Measurements from ENCODE around the gene TULP4.

Gene TULP4

GRCh38 chr6:158536084-158536890, 224.0 kb downstream of the TULP4 start (continued):
- TF ChIP-seq, protein P1, sequence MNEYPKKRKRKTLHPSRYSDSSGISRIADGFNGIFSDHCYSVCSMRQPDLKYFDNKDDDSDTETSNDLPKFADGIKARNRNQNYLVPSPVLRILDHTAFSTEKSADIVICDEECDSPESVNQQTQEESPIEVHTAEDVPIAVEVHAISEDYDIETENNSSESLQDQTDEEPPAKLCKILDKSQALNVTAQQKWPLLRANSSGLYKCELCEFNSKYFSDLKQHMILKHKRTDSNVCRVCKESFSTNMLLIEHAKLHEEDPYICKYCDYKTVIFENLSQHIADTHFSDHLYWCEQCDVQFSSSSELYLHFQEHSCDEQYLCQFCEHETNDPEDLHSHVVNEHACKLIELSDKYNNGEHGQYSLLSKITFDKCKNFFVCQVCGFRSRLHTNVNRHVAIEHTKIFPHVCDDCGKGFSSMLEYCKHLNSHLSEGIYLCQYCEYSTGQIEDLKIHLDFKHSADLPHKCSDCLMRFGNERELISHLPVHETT (tag by site-specific recombination; IDR thresholded peaks at IDR 0.05) = no peak
- TF ChIP-seq ZNF341 (tag by site-specific recombination; IDR thresholded peaks at IDR 0.05; ENCODE audit: low read depth) (no peak), ZNF791 (tag by site-specific recombination; IDR thresholded peaks at IDR 0.05) (no peak), ZNF610 (tag by site-specific recombination; IDR thresholded peaks at IDR 0.05; ENCODE audit: borderline replicate concordance) (no peak), ZBTB11 (tag by site-specific recombination; conservative IDR thresholded peaks at IDR 0.05; ENCODE audit: low read depth) (peak; percentile 66), KLF1 (tag by site-specific recombination; IDR thresholded peaks at IDR 0.05) (peak; percentile 98), ZNF623 (tag by site-specific recombination; IDR thresholded peaks at IDR 0.05) (no peak), ZNF184 (tag by site-specific recombination; IDR thresholded peaks at IDR 0.05) (no peak), ZNF449 (tag by site-specific recombination; IDR thresholded peaks at IDR 0.05) (peak; percentile 86), KLF10 (tag by site-specific recombination; IDR thresholded peaks at IDR 0.05) (peak; percentile 58; the same call in 1 of the 2 replicates), KLF16 (tag by site-specific recombination; IDR thresholded peaks at IDR 0.05) (peak; percentile 91), ZNF221 (tag by site-specific recombination; IDR thresholded peaks at IDR 0.05; ENCODE audit: borderline replicate concordance) (no peak), ZNF433 (tag by site-specific recombination; IDR thresholded peaks at IDR 0.05; ENCODE audit: low read depth) (no peak), ZNF510 (tag by site-specific recombination; IDR thresholded peaks at IDR 0.05; ENCODE audit: insufficient replicate concordance) (no peak), ZNF354C (tag by site-specific recombination; IDR thresholded peaks at IDR 0.05; ENCODE audit: borderline replicate concordance, low read depth) (no peak), YY2 (tag by site-specific recombination; IDR thresholded peaks at IDR 0.05) (peak; percentile 25; the same call in 1 of the 2 replicates), ZBTB6 (tag by site-specific recombination; IDR thresholded peaks at IDR 0.05) (no peak), ZNF324 (tag by site-specific recombination; IDR thresholded peaks at IDR 0.05) (peak; percentile 63; the same call in 1 of the 2 replicates), RBAK (tag by site-specific recombination; IDR thresholded peaks at IDR 0.05) (no peak), ZNF416 (tag by site-specific recombination; IDR thresholded peaks at IDR 0.05) (no peak), ZBTB20 (tag by site-specific recombination; IDR thresholded peaks at IDR 0.05) (peak; percentile 93), ZNF214 (tag by site-specific recombination; IDR thresholded peaks at IDR 0.05; ENCODE audit: borderline replicate concordance) (no peak), ZNF146 (tag by site-specific recombination; IDR thresholded peaks at IDR 0.05) (no peak)
- TF ChIP-seq, protein P2, sequence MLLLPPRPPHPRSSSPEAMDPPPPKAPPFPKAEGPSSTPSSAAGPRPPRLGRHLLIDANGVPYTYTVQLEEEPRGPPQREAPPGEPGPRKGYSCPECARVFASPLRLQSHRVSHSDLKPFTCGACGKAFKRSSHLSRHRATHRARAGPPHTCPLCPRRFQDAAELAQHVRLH (tag by site-specific recombination; IDR thresholded peaks at IDR 0.05) = 0 out of 2 replicates have a peak, but pooled peaks have one; percentile 27
- TF ChIP-seq, protein P3, sequence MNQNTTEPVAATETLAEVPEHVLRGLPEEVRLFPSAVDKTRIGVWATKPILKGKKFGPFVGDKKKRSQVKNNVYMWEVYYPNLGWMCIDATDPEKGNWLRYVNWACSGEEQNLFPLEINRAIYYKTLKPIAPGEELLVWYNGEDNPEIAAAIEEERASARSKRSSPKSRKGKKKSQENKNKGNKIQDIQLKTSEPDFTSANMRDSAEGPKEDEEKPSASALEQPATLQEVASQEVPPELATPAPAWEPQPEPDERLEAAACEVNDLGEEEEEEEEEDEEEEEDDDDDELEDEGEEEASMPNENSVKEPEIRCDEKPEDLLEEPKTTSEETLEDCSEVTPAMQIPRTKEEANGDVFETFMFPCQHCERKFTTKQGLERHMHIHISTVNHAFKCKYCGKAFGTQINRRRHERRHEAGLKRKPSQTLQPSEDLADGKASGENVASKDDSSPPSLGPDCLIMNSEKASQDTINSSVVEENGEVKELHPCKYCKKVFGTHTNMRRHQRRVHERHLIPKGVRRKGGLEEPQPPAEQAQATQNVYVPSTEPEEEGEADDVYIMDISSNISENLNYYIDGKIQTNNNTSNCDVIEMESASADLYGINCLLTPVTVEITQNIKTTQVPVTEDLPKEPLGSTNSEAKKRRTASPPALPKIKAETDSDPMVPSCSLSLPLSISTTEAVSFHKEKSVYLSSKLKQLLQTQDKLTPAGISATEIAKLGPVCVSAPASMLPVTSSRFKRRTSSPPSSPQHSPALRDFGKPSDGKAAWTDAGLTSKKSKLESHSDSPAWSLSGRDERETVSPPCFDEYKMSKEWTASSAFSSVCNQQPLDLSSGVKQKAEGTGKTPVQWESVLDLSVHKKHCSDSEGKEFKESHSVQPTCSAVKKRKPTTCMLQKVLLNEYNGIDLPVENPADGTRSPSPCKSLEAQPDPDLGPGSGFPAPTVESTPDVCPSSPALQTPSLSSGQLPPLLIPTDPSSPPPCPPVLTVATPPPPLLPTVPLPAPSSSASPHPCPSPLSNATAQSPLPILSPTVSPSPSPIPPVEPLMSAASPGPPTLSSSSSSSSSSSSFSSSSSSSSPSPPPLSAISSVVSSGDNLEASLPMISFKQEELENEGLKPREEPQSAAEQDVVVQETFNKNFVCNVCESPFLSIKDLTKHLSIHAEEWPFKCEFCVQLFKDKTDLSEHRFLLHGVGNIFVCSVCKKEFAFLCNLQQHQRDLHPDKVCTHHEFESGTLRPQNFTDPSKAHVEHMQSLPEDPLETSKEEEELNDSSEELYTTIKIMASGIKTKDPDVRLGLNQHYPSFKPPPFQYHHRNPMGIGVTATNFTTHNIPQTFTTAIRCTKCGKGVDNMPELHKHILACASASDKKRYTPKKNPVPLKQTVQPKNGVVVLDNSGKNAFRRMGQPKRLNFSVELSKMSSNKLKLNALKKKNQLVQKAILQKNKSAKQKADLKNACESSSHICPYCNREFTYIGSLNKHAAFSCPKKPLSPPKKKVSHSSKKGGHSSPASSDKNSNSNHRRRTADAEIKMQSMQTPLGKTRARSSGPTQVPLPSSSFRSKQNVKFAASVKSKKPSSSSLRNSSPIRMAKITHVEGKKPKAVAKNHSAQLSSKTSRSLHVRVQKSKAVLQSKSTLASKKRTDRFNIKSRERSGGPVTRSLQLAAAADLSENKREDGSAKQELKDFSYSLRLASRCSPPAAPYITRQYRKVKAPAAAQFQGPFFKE (tag by site-specific recombination; IDR thresholded peaks at IDR 0.05; ENCODE audit: borderline replicate concordance) = no peak

Data from HEK293 (cell line).